IMR-90 (cell line): ENCODE measurements around the gene TMPRSS5. TPM values are rescaled to one million over a fixed set of nuclear protein-coding genes. Genes with fewer than 3 reads are reported as not detected.

Experiments
- ATAC-seq: fragments of 200-7000 bp; cut with Tn5 transposase; 2 replicates; pipeline ENCODE4 v1.9.1; 2020; ENCODE audit warnings: low read depth, mild to moderate bottlenecking, moderate library complexity
- BruUV-seq: library from RNA; stranded (reverse); fragments of 400-500 nt; replicated peaks from 2 replicates; lab custom pipeline; 2021; lab: Mats Ljungman, UMichigan
- CTCF ChIA-PET: fragments of 300-600 bp; formaldehyde crosslinking; extraction: SDS; loops from one replicate; lab custom pipeline; 2021; ENCODE audit warnings: antibody characterized with exemption; lab: Yijun Ruan, JAX
- POLR2A ChIA-PET: fragments of 300-600 bp; sonication (Branson Sonifier 250); formaldehyde crosslinking; loops from one replicate; lab custom pipeline; 2022; ENCODE audit warnings: antibody characterized with exemption; ENCODE audit not compliant: unreplicated experiment; lab: Charles Lee
- DNase-seq: peaks from one replicate; pipeline ENCODE4 v3.0.0; 2013
- H2AFZ ChIP-seq: replicated peaks from 2 replicates; pipeline ENCODE3; 2013; ENCODE audit warnings: low read length, mild to moderate bottlenecking; ENCODE audit not compliant: poor library complexity
- H2AK5ac ChIP-seq: 2 replicates; pipeline ENCODE4 v1.6.1; 2013; ENCODE audit warnings: low read depth, low read length, inconsistent platforms
- H2AK9ac ChIP-seq: replicated peaks from 2 replicates; pipeline ENCODE3; 2013; ENCODE audit warnings: mild to moderate bottlenecking, low read depth, low read length, moderate library complexity; ENCODE audit not compliant: poor library complexity
- H2BK120ac ChIP-seq: 2 replicates; pipeline ENCODE4 v1.6.1; 2013; ENCODE audit warnings: low read depth, low read length, inconsistent platforms
- H2BK15ac ChIP-seq: 3 replicates; pipeline ENCODE4 v1.6.1; 2013; ENCODE audit warnings: low read depth, low read length, inconsistent platforms
- H2BK20ac ChIP-seq: 2 replicates; pipeline ENCODE4 v1.6.1; 2013; ENCODE audit warnings: low read depth, mild to moderate bottlenecking, inconsistent platforms, low read length, moderate library complexity
- H2BK5ac ChIP-seq: 2 replicates; pipeline ENCODE4 v1.6.1; 2013; ENCODE audit warnings: mild to moderate bottlenecking, low read depth, low read length, inconsistent platforms; ENCODE audit not compliant: poor library complexity, severe bottlenecking
- H3K14ac ChIP-seq: replicated peaks from 2 replicates; pipeline ENCODE4 v1.6.1; 2013; ENCODE audit warnings: low read depth, low read length, inconsistent platforms
- H3K18ac ChIP-seq: 2 replicates; pipeline ENCODE4 v1.6.1; 2013; ENCODE audit warnings: low read depth, low read length, control low read depth
- H3K23ac ChIP-seq: 2 replicates; pipeline ENCODE4 v1.6.1; 2013; ENCODE audit warnings: low read depth, low read length, inconsistent platforms
- H3K27ac ChIP-seq: 2 replicates; pipeline ENCODE4 v1.5.1; 2013; ENCODE audit warnings: mild to moderate bottlenecking, control low read depth, low read length; ENCODE audit not compliant: insufficient read depth
- H3K27me3 ChIP-seq: 2 replicates; pipeline ENCODE4 v1.6.1; 2013; ENCODE audit warnings: low read length; ENCODE audit not compliant: control insufficient read depth, insufficient read depth
- H3K36me3 ChIP-seq: 2 replicates; pipeline ENCODE4 v1.6.1; 2013; ENCODE audit warnings: low read length, mixed read lengths; ENCODE audit not compliant: control insufficient read depth, insufficient read depth
- H3K4ac ChIP-seq: 2 replicates; pipeline ENCODE4 v1.6.1; 2013; ENCODE audit warnings: low read depth, low read length, inconsistent platforms
- H3K4me1 ChIP-seq: 2 replicates; pipeline ENCODE4 v1.6.1; 2013; ENCODE audit warnings: low read length, mixed read lengths; ENCODE audit not compliant: control insufficient read depth, insufficient read depth
- H3K4me2 ChIP-seq: 2 replicates; pipeline ENCODE4 v1.6.1; 2013; ENCODE audit warnings: low read depth, mild to moderate bottlenecking, control low read depth, low read length, moderate library complexity
- H3K4me3 ChIP-seq: 2 replicates; pipeline ENCODE4 v1.5.1; 2013; ENCODE audit warnings: low read depth, mild to moderate bottlenecking, control low read depth, low read length, moderate library complexity; ENCODE audit not compliant: insufficient read depth
- H3K56ac ChIP-seq: 2 replicates; pipeline ENCODE4 v1.6.1; 2013; ENCODE audit warnings: low read length, inconsistent platforms; ENCODE audit not compliant: insufficient read depth; ENCODE audit errors: extremely low read depth
- H3K79me1 ChIP-seq, 2 experiments: 2 replicates each; pipeline ENCODE4 v1.6.1; 2013; ENCODE audit warnings: low read length in 2 of 2, inconsistent platforms in 1 of 2, low read depth in 1 of 2
- H3K9ac ChIP-seq: 2 replicates; pipeline ENCODE4 v1.6.1; 2013; ENCODE audit warnings: low read depth, low read length, control low read depth
- H3K9me1 ChIP-seq: 2 replicates; pipeline ENCODE4 v1.6.1; 2013; ENCODE audit warnings: low read length, inconsistent platforms; ENCODE audit not compliant: insufficient read depth
- H3K9me3 ChIP-seq: 2 replicates; pipeline ENCODE4 v1.6.1; 2013; ENCODE audit warnings: low read length; ENCODE audit not compliant: control insufficient read depth, insufficient read depth
- H4K20me1 ChIP-seq: 2 replicates; pipeline ENCODE4 v1.6.1; 2013; ENCODE audit warnings: low read length, inconsistent platforms; ENCODE audit not compliant: insufficient read depth
- H4K5ac ChIP-seq: 2 replicates; pipeline ENCODE4 v1.6.1; 2013; ENCODE audit warnings: mild to moderate bottlenecking, low read depth, low read length, control low read depth
- H4K8ac ChIP-seq, 2 experiments: 2 replicates each; pipeline ENCODE4 v1.6.1; 2013; ENCODE audit warnings: low read depth in 2 of 2, low read length in 2 of 2, control low read depth in 1 of 2, inconsistent platforms in 1 of 2
- H4K91ac ChIP-seq: 2 replicates; pipeline ENCODE4 v1.6.1; 2013; ENCODE audit warnings: low read depth, low read length, inconsistent platforms; ENCODE audit not compliant: insufficient read depth
- CEBPB ChIP-seq: IDR thresholded peaks from 2 replicates; pipeline ENCODE4 v1.6.1; 2012; ENCODE audit warnings: low read depth, low read length, improper control_type of control experiment
- RCOR1 ChIP-seq: IDR thresholded peaks from 2 replicates; pipeline ENCODE4 v1.6.1; 2012; ENCODE audit warnings: mild to moderate bottlenecking, low read length, improper control_type of control experiment; ENCODE audit not compliant: insufficient replicate concordance
- RFX5 ChIP-seq: IDR thresholded peaks from 2 replicates; pipeline ENCODE4 v1.8.0; 2012; ENCODE audit warnings: low read depth, mild to moderate bottlenecking, low read length, moderate library complexity
- WGBS, 2 experiments: methylation state at CpG; one replicate each; pipeline versions ENCODE4 v1.1.5 to v1.1.7; 2013; ENCODE audit warnings: missing lambda C conversion rate in 2 of 2; ENCODE audit not compliant: insufficient read length in 1 of 2; ENCODE audit errors: extremely low coverage in 2 of 2; 5-methylcytosine and 5-hydroxymethylcytosine counted together
- dilution Hi-C: fragments of 300-500 bp; cut with HindIII; formaldehyde crosslinking; loops from one replicate; pipeline ENCODE4 v1.14.3; 2018; ENCODE audit warnings: low sequenced_read_pairs; ENCODE audit not compliant: unreplicated experiment
- in situ Hi-C: fragments of 300-500 bp; cut with MboI; formaldehyde crosslinking; loops from 3 replicates; pipeline ENCODE4 v1.14.3; 2019; ENCODE audit warnings: low sequenced_read_pairs, inconsistent platforms, mixed read lengths
- intact Hi-C: fragments of 100-400 bp; cut with micrococcal nuclease; formaldehyde crosslinking; loops from 2 replicates; pipeline ENCODE4 v1.10.0; 2022
- polyA plus RNA-seq, 3 experiments: library from polyadenylated mRNA; depleted of rRNA; stranded (reverse); fragments of >200 nt; gene quantifications; 2 replicates each; pipeline ENCODE4 v1.2.3, GENCODE V29; 2012; ENCODE audit warnings: low replicate concordance in 1 of 3
- total RNA-seq: library from RNA; depleted of rRNA; stranded (reverse); fragments of >200 nt; gene quantifications from 2 replicates; pipeline ENCODE4 v1.2.3, GENCODE V29; 2012
- TF ChIP-seq, protein P1 (sequence below): fragments of 150-350 bp; IDR thresholded peaks from 2 replicates; pipeline ENCODE4 v1.6.1; 2017; ENCODE audit warnings: mild to moderate bottlenecking, antibody characterized with exemption, low read length, low read depth

The TMPRSS5 gene
- total and polyA plus RNA-seq, 2 of the 4 experiments (the other 2 are of a cell fraction), result under 0.01 to 0.24 TPM

DNA sequence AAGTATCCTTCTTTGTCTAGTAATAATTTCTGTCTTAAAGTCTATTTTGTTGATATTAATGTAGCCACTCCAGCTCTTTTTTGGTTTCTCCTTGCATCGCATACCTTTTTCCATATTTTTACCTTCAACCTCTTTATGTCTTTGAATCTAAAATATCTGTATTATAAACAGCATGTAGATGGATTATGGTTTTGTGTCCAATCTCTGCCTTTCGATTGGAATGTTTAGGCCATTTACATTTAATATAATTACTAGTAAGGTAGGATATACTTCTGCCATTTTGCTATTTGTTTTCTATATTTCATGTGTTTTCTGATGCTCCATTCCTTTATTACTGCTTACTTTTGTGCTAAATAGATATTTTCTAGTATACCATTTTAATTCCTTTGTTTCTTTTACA, 39.5 kb downstream of the TMPRSS5 start:
- in situ Hi-C loops (no loop called here), intact Hi-C loops (no loop called here), dilution Hi-C loops (no loop called here)
- Histone ChIP-seq H4K20me1 (no peaks in the 10 kb centered on the region), H3K79me1 (no peaks in the 10 kb centered on the region), H3K4me2 (no peak overlapping the region), H3K9me3 (no peaks in the 10 kb centered on the region), H2AFZ (no peak overlapping the region), H2BK5ac (no peak overlapping the region), H3K9me1 (no peaks in the 10 kb centered on the region), H3K9ac (no peak overlapping the region), H3K23ac (no peak overlapping the region), H3K14ac (no peak overlapping the region), H3K4ac (no peak overlapping the region), H2AK5ac (no peak overlapping the region), H2BK120ac (no peak overlapping the region), H3K27me3 (peaks cover 1% of the 10 kb centered on the region), H3K36me3 (no peaks in the 10 kb centered on the region), H4K8ac (no peak overlapping the region), H3K27ac (no peak overlapping the region), H2BK15ac (no peak overlapping the region), H3K18ac (no peak overlapping the region), H3K4me3 (no peak overlapping the region), H2BK20ac (no peak overlapping the region), H3K4me1 (no peaks in the 10 kb centered on the region), H3K56ac (no peak overlapping the region), H4K5ac (no peak overlapping the region), H4K91ac (no peak overlapping the region), H2AK9ac (no peak overlapping the region)
- DNase-seq (no peak), ATAC-seq (no peak)
- TF ChIP-seq, protein P1, sequence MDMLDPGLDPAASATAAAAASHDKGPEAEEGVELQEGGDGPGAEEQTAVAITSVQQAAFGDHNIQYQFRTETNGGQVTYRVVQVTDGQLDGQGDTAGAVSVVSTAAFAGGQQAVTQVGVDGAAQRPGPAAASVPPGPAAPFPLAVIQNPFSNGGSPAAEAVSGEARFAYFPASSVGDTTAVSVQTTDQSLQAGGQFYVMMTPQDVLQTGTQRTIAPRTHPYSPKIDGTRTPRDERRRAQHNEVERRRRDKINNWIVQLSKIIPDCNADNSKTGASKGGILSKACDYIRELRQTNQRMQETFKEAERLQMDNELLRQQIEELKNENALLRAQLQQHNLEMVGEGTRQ, result no peak
- TF ChIP-seq RFX5 (no peak), RCOR1 (no peak), CEBPB (no peak)
- ChIA-PET POLR2A (no interaction called here), CTCF (no interaction called here)
- WGBS, 2 experiments, result no CpG with 5 or more reads among the region's 2 CpGs
- no TSS peak for BruUV-seq
